ENCODE measurements around the gene KAZN. TPM values are rescaled to one million over a fixed set of nuclear protein-coding genes. Genes with fewer than 3 reads are reported as not detected.

KAZN gene
- total and polyA plus RNA-seq, 12 donors = 1.1 to 6.5 (median 1.9) TPM

GRCh38 chr1:15088281-15088971 is 489.9 kb downstream of the KAZN start:
- H3K36me3 ChIP-seq = no peaks in the 10 kb centered on the region
- H3K27ac ChIP-seq = no peak overlapping the region
- peaks cover 0 to 8% (median 0%) of the 10 kb centered on the region in 7 donors for H3K27me3 ChIP-seq
- WGBS, 2 donors = 84% methylated on average over 16 of the region's 16 CpGs
- intact Hi-C loops (cut with DNase I) = no loop called here
- H3K9me3 ChIP-seq = no peaks in the 10 kb centered on the region
- no peak for ATAC-seq
- TF ChIP-seq CTCF (IDR thresholded peaks at IDR 0.05) = no peak
- DNase-seq = no peak
- no peak overlapping the region for H3K4me3 ChIP-seq
- H3K4me1 ChIP-seq = peaks cover 0 to 14% (median 6%) of the 10 kb centered on the region in 9 donors

GRCh38 chr1:15089258-15089992 is 490.9 kb downstream of the KAZN start:
- H3K4me3 ChIP-seq = no peak overlapping the region
- no peak for TF ChIP-seq CTCF (IDR thresholded peaks at IDR 0.05)
- H3K9me3 ChIP-seq = no peaks in the 10 kb centered on the region
- H3K27me3 ChIP-seq = peaks cover 0 to 8% (median 0%) of the 10 kb centered on the region in 7 donors
- WGBS, 2 donors = 74 to 78% methylated on average over 4 of the region's 4 CpGs
- ATAC-seq = peak in 1 of 8 donors; percentile 34
- peaks cover 0 to 14% (median 6%) of the 10 kb centered on the region in 9 donors for H3K4me1 ChIP-seq
- DNase-seq = no peak
- H3K27ac ChIP-seq = no peak overlapping the region
- intact Hi-C loops (cut with DNase I) = no loop called here
- no peaks in the 10 kb centered on the region for H3K36me3 ChIP-seq

- peak in 6 of 8 donors; percentile 29 to 86 (median 52) for ATAC-seq
- H3K9me3 ChIP-seq = no peaks in the 10 kb centered on the region
Observed at GRCh38 chr1:15090373-15090772, 491.9 kb downstream of the KAZN start.

More at GRCh38 chr1:15090373-15090772, 491.9 kb downstream of the KAZN start:
- TF ChIP-seq CTCF (IDR thresholded peaks at IDR 0.05) = no peak
- intact Hi-C loops (cut with DNase I) = no loop called here
- 15 to 24% methylated on average over 13 of the region's 13 CpGs for WGBS, 2 donors
- no peak overlapping the region for H3K4me3 ChIP-seq
- DNase-seq = no peak
- H3K4me1 ChIP-seq = peaks cover 0 to 14% (median 6%) of the 10 kb centered on the region in 9 donors
- peaks cover 0 to 8% (median 0%) of the 10 kb centered on the region in 7 donors for H3K27me3 ChIP-seq
- H3K27ac ChIP-seq = no peak overlapping the region
- H3K36me3 ChIP-seq = no peaks in the 10 kb centered on the region
